HEK293T (cell line): ENCODE data around the gene FAM124A.

Experiments used
- BHLHE40 ChIP-seq: fragments of 450-650 bp; IDR thresholded peaks from 2 replicates; pipeline ENCODE4 v1.6.1; 2016; ENCODE audit warnings: mild to moderate bottlenecking, moderate library complexity, borderline replicate concordance
- CTBP1 ChIP-seq: fragments of 450-650 bp; IDR thresholded peaks from 2 replicates; pipeline ENCODE4 v1.6.1; 2016; ENCODE audit warnings: borderline replicate concordance
- FOXA1 ChIP-seq: fragments of 450-650 bp; IDR thresholded peaks from 2 replicates; pipeline ENCODE4 v1.6.1; 2016; ENCODE audit warnings: mild to moderate bottlenecking
- HDGF ChIP-seq: fragments of 450-650 bp; IDR thresholded peaks from 2 replicates; pipeline ENCODE4 v1.6.1; 2017; ENCODE audit warnings: antibody characterized with exemption, borderline replicate concordance
- L3MBTL2 ChIP-seq: fragments of 450-650 bp; conservative IDR thresholded peaks from 2 replicates; pipeline ENCODE4 v1.6.1; 2016; ENCODE audit warnings: mild to moderate bottlenecking
- SP1 ChIP-seq: fragments of 450-650 bp; IDR thresholded peaks from 2 replicates; pipeline ENCODE4 v1.6.1; 2017
- SUZ12 ChIP-seq: fragments of 450-650 bp; IDR thresholded peaks from 2 replicates; pipeline ENCODE4 v1.6.1; 2016; ENCODE audit warnings: mild to moderate bottlenecking
- TARDBP ChIP-seq: fragments of 450-650 bp; IDR thresholded peaks from 2 replicates; pipeline ENCODE4 v1.6.1; 2016
- ZNF384 ChIP-seq: fragments of 450-650 bp; IDR thresholded peaks from 2 replicates; pipeline ENCODE4 v1.6.1; 2016

GRCh38 chr13:51240958-51241357, 18.8 kb downstream of the FAM124A start:
- TF ChIP-seq SP1 = no peak
- no peak for TF ChIP-seq HDGF
- TF ChIP-seq SUZ12 = no peak
- TF ChIP-seq L3MBTL2 = no peak
- no peak for TF ChIP-seq CTBP1
- no peak for TF ChIP-seq ZNF384
- no peak for TF ChIP-seq TARDBP
- no peak for TF ChIP-seq FOXA1
- no peak for TF ChIP-seq BHLHE40
